Hepatocyte (in vitro differentiated cells): ENCODE data around the gene GABRB2.

Experiments used
- CTCF ChIP-seq: fragments of 200-600 bp; sonication (generic); IDR thresholded peaks from 2 replicates; pipeline ENCODE4 v1.5.1; 2016; ENCODE audit warnings: antibody characterized with exemption, mild to moderate bottlenecking; ENCODE audit not compliant: poor library complexity
- EZH2 ChIP-seq: fragments of 200-600 bp; sonication (generic); IDR thresholded peaks from 2 replicates; pipeline ENCODE4 v1.6.1; 2016; ENCODE audit warnings: antibody characterized with exemption, mild to moderate bottlenecking, borderline replicate concordance
- EZH2phosphoT487 ChIP-seq: fragments of 200-600 bp; sonication (generic); IDR thresholded peaks from one replicate; pipeline ENCODE4 v1.6.1; 2018; ENCODE audit warnings: antibody characterized with exemption, mild to moderate bottlenecking, low read depth, moderate library complexity; ENCODE audit not compliant: unreplicated experiment, severe bottlenecking

GRCh38 chr5:161548487-161549094 lies 2.1 kb upstream of the GABRB2 start:
- no peak for TF ChIP-seq CTCF
- no peak for TF ChIP-seq EZH2phosphoT487
- no peak for TF ChIP-seq EZH2
